Right lobe of liver (tissue), 4 donors: ENCODE results near the gene OPTN.

Experiments used
- POLR2A ChIP-seq: fragments of 450-650 bp; IDR thresholded peaks from one replicate; pipeline ENCODE4 v1.6.1; 2017; ENCODE audit warnings: antibody characterized with exemption, mild to moderate bottlenecking
- TF ChIP-seq, protein P1 (sequence below), 4 donors: fragments of 200-600 bp in 3 of 4; fragments of 450-650 bp in 1 of 4; IDR thresholded peaks; one replicate each; pipeline versions ENCODE4 v1.5.1 to v1.8.0; 2016 to 2022; ENCODE audit warnings: antibody characterized with exemption in 4 of 4, mild to moderate bottlenecking in 2 of 4
- donor health status: DM: no; HTN: no; CAD: no.
- donor health status: DM: no; HTN: no; CAD: no.
- donor health status: DM: no; HTN: yes; CAD: no.

DNA sequence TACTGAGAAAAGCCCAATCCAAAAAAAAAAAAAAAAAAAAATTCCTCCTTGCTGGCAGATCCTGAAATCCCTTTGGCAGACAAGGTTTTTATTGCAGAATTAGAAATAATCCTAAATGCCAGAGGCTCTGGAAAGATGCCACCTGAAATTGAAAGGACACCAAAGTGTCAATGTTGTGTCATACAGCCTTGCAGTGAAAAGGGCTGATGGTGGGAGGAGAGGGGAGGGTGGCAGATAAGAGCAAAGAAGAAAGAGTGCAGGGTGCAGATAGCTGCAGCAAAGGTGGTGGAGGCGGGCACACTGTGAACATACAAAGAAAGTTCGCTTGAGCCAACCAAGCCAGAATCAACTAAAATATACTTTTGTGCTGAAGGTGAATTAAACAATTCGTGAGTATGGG is 8.2 kb upstream of the OPTN start:
- TF ChIP-seq, protein P1, sequence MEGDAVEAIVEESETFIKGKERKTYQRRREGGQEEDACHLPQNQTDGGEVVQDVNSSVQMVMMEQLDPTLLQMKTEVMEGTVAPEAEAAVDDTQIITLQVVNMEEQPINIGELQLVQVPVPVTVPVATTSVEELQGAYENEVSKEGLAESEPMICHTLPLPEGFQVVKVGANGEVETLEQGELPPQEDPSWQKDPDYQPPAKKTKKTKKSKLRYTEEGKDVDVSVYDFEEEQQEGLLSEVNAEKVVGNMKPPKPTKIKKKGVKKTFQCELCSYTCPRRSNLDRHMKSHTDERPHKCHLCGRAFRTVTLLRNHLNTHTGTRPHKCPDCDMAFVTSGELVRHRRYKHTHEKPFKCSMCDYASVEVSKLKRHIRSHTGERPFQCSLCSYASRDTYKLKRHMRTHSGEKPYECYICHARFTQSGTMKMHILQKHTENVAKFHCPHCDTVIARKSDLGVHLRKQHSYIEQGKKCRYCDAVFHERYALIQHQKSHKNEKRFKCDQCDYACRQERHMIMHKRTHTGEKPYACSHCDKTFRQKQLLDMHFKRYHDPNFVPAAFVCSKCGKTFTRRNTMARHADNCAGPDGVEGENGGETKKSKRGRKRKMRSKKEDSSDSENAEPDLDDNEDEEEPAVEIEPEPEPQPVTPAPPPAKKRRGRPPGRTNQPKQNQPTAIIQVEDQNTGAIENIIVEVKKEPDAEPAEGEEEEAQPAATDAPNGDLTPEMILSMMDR (IDR thresholded peaks at IDR 0.05) = no peak
- TF ChIP-seq POLR2A = no peak
